Activated CD4-positive, alpha-beta T cell treated with anti-CD3 and anti-CD28 coated beads, Interleukin-2, amount 10 ng/mL, durations not matched to agents 24 days and 14 days (primary cell): ENCODE data around the gene MED13L. TPM values are rescaled to one million over a fixed set of nuclear protein-coding genes. Genes with fewer than 3 reads are reported as not detected.

Source experiments
- DNase-seq: peaks from one replicate; pipeline ENCODE4 v3.0.0; 2022
- H3K27ac Mint-ChIP-seq: one replicate; pipeline ENCODE4 v1.8.0; 2022; ENCODE audit warnings: mild to moderate bottlenecking, mixed read lengths
- H3K27me3 Mint-ChIP-seq: one replicate; pipeline ENCODE4 v1.8.0; 2022; ENCODE audit warnings: mixed read lengths
- H3K36me3 Mint-ChIP-seq: one replicate; pipeline ENCODE4 v1.8.0; 2022; ENCODE audit warnings: low read depth, mild to moderate bottlenecking, mixed read lengths
- H3K4me1 Mint-ChIP-seq: one replicate; pipeline ENCODE4 v1.8.0; 2021; ENCODE audit warnings: mixed read lengths
- H3K4me3 Mint-ChIP-seq: one replicate; pipeline ENCODE4 v1.8.0; 2022; ENCODE audit warnings: mild to moderate bottlenecking, moderate library complexity, mixed read lengths
- H3K9me3 Mint-ChIP-seq: one replicate; pipeline ENCODE4 v1.8.0; 2021; ENCODE audit warnings: mixed read lengths
- intact Hi-C: fragments of 100-400 bp; cut with micrococcal nuclease; formaldehyde crosslinking; loops from one replicate; pipeline ENCODE4 v1.15.1; 2023
- total RNA-seq: library from RNA; stranded (reverse); gene quantifications from 2 replicates; pipeline ENCODE4 v1.2.3, GENCODE V29; 2022

The MED13L gene
- total RNA-seq, 1 donor from 2014 or later = 62.9 TPM

GRCh38 chr12:115957686-115958290 lies 319.7 kb downstream of the MED13L start:
- H3K27me3 Mint-ChIP-seq = no peaks in the 10 kb centered on the region
- no peaks in the 10 kb centered on the region for H3K9me3 Mint-ChIP-seq
- H3K36me3 Mint-ChIP-seq = peaks cover 25% of the 10 kb centered on the region

GRCh38 chr12:115956659-115957058 lies 320.8 kb downstream of the MED13L start:
- no peaks in the 10 kb centered on the region for H3K9me3 Mint-ChIP-seq
- DNase-seq = no peak
- H3K4me3 Mint-ChIP-seq = no peak overlapping the region
- H3K36me3 Mint-ChIP-seq = peaks cover 24% of the 10 kb centered on the region
- intact Hi-C loops = no loop called here
- H3K27ac Mint-ChIP-seq = no peak overlapping the region
- H3K27me3 Mint-ChIP-seq = no peaks in the 10 kb centered on the region
- peaks cover 19% of the 10 kb centered on the region for H3K4me1 Mint-ChIP-seq

More at GRCh38 chr12:115957686-115958290, 319.7 kb downstream of the MED13L start:
- Mint-ChIP-seq H3K4me3 (no peak overlapping the region), H3K27ac (peak overlapping the region; percentile 11), H3K4me1 (peaks cover 19% of the 10 kb centered on the region)
- peak; percentile 41 for DNase-seq
- intact Hi-C loops = no loop called here

GRCh38 chr12:115956236-115956635 lies 321.3 kb downstream of the MED13L start:
- Mint-ChIP-seq H3K9me3 (no peaks in the 10 kb centered on the region), H3K27me3 (no peaks in the 10 kb centered on the region), H3K27ac (no peak overlapping the region), H3K4me1 (peaks cover 16% of the 10 kb centered on the region), H3K4me3 (no peak overlapping the region), H3K36me3 (peaks cover 21% of the 10 kb centered on the region)
- no peak for DNase-seq
- intact Hi-C loops = no loop called here

GRCh38 chr12:115953450-115953849 lies 324.0 kb downstream of the MED13L start:
- intact Hi-C loops = no loop called here
- no peaks in the 10 kb centered on the region for H3K27me3 Mint-ChIP-seq
- peaks cover 7% of the 10 kb centered on the region for H3K4me1 Mint-ChIP-seq
- no peak overlapping the region for H3K27ac Mint-ChIP-seq
- H3K4me3 Mint-ChIP-seq = no peak overlapping the region
- H3K9me3 Mint-ChIP-seq = no peaks in the 10 kb centered on the region
- peaks cover 10% of the 10 kb centered on the region for H3K36me3 Mint-ChIP-seq
- DNase-seq = no peak

DNA sequence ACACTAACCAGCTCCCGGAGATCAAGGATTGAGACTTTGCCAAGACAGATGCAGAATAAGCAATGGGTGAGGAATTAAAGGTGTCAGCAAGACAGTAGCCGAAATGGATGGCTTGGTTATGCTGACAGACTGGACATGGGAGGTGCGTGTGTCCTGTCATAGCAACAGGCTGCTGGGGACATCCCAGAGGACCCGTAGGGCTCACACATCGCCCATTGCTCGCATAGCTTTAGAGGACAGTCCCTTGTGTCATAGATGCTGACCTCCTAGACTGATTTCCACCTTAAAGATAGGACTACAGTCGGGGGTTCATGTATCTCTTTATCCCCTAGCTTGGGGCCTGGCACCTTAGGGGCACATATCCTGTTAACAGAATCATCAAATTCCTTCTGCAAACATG lies 324.5 kb downstream of the MED13L start:
- Mint-ChIP-seq H3K27me3 (no peaks in the 10 kb centered on the region), H3K4me1 (peaks cover 4% of the 10 kb centered on the region), H3K36me3 (peaks cover 6% of the 10 kb centered on the region), H3K27ac (no peak overlapping the region), H3K9me3 (no peaks in the 10 kb centered on the region), H3K4me3 (no peak overlapping the region)
- no peak for DNase-seq
- intact Hi-C loops = no loop called here

DNA sequence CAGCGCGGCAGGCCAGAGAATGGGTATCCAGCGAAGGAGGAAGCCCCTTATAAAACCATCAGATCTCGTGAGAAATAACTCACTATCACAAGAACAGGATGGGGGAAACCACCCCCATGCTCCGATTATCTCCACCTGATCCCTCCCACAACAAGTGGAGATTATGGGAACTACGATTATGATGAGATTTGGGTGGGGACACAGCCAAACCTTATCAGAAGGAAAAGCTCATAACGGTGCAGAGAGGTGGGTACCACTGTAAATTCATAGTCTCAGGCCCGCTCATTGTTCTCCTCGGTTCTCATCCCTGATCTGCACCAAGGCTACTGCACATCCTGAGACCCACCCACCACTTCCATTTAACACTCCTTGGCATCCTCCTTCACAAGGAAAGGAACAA lies 326.5 kb downstream of the MED13L start:
- Mint-ChIP-seq H3K4me3 (no peak overlapping the region), H3K36me3 (no peaks in the 10 kb centered on the region), H3K9me3 (no peaks in the 10 kb centered on the region), H3K4me1 (peaks cover 1% of the 10 kb centered on the region), H3K27ac (no peak overlapping the region), H3K27me3 (no peaks in the 10 kb centered on the region)
- no peak for DNase-seq
- intact Hi-C loops = no loop called here

GRCh38 chr12:115949675-115950074 lies 327.8 kb downstream of the MED13L start:
- H3K27me3 Mint-ChIP-seq = no peaks in the 10 kb centered on the region
- no peak overlapping the region for H3K27ac Mint-ChIP-seq
- intact Hi-C loops = no loop called here
- no peaks in the 10 kb centered on the region for H3K4me1 Mint-ChIP-seq
- H3K9me3 Mint-ChIP-seq = no peaks in the 10 kb centered on the region
- H3K36me3 Mint-ChIP-seq = no peaks in the 10 kb centered on the region
- no peak for DNase-seq
- no peak overlapping the region for H3K4me3 Mint-ChIP-seq

- no peaks in the 10 kb centered on the region for H3K9me3 Mint-ChIP-seq
- no peaks in the 10 kb centered on the region for H3K27me3 Mint-ChIP-seq
- H3K4me1 Mint-ChIP-seq = no peaks in the 10 kb centered on the region
- DNase-seq = peak; percentile 55
- H3K36me3 Mint-ChIP-seq = no peaks in the 10 kb centered on the region
- no peak overlapping the region for H3K27ac Mint-ChIP-seq
- no peak overlapping the region for H3K4me3 Mint-ChIP-seq
- intact Hi-C loops = no loop called here
These were observed 329.8 kb downstream of the MED13L start for GRCh38 chr12:115947696-115948062.

- H3K4me1 Mint-ChIP-seq = no peaks in the 10 kb centered on the region
- no peaks in the 10 kb centered on the region for H3K9me3 Mint-ChIP-seq
- no peak overlapping the region for H3K4me3 Mint-ChIP-seq
- H3K36me3 Mint-ChIP-seq = no peaks in the 10 kb centered on the region
- no peak for DNase-seq
- H3K27ac Mint-ChIP-seq = no peak overlapping the region
- intact Hi-C loops = no loop called here
- no peaks in the 10 kb centered on the region for H3K27me3 Mint-ChIP-seq
These were observed 330.4 kb downstream of the MED13L start for GRCh38 chr12:115946867-115947695.

- no peaks in the 10 kb centered on the region for H3K36me3 Mint-ChIP-seq
- H3K4me3 Mint-ChIP-seq = no peak overlapping the region
- H3K27ac Mint-ChIP-seq = no peak overlapping the region
- no peak for DNase-seq
- H3K9me3 Mint-ChIP-seq = no peaks in the 10 kb centered on the region
- no peaks in the 10 kb centered on the region for H3K4me1 Mint-ChIP-seq
- no peaks in the 10 kb centered on the region for H3K27me3 Mint-ChIP-seq
- intact Hi-C loops = no loop called here
These were observed 331.4 kb downstream of the MED13L start for GRCh38 chr12:115946092-115946491.

GRCh38 chr12:115945491-115945885 lies 332.0 kb downstream of the MED13L start:
- Mint-ChIP-seq H3K27ac (no peak overlapping the region), H3K4me3 (no peak overlapping the region), H3K36me3 (no peaks in the 10 kb centered on the region), H3K27me3 (no peaks in the 10 kb centered on the region), H3K4me1 (no peaks in the 10 kb centered on the region), H3K9me3 (no peaks in the 10 kb centered on the region)
- intact Hi-C loops = no loop called here
- no peak for DNase-seq

- Mint-ChIP-seq H3K9me3 (no peaks in the 10 kb centered on the region), H3K4me3 (no peak overlapping the region), H3K27ac (no peak overlapping the region), H3K27me3 (no peaks in the 10 kb centered on the region), H3K4me1 (no peaks in the 10 kb centered on the region), H3K36me3 (no peaks in the 10 kb centered on the region)
- intact Hi-C loops = no loop called here
- DNase-seq = no peak
These were observed 332.5 kb downstream of the MED13L start for GRCh38 chr12:115944837-115945490.

GRCh38 chr12:115944392-115944742 lies 333.1 kb downstream of the MED13L start:
- Mint-ChIP-seq H3K36me3 (no peaks in the 10 kb centered on the region), H3K9me3 (no peaks in the 10 kb centered on the region), H3K27ac (no peak overlapping the region), H3K4me3 (no peak overlapping the region), H3K4me1 (no peaks in the 10 kb centered on the region), H3K27me3 (no peaks in the 10 kb centered on the region)
- intact Hi-C loops = no loop called here
- no peak for DNase-seq

GRCh38 chr12:115943630-115944391 lies 333.7 kb downstream of the MED13L start:
- peaks cover 3% of the 10 kb centered on the region for H3K27me3 Mint-ChIP-seq
- H3K9me3 Mint-ChIP-seq = peaks cover 5% of the 10 kb centered on the region
- no peak overlapping the region for H3K27ac Mint-ChIP-seq
- no peak overlapping the region for H3K4me3 Mint-ChIP-seq
- no peaks in the 10 kb centered on the region for H3K36me3 Mint-ChIP-seq
- no peak for DNase-seq
- no peaks in the 10 kb centered on the region for H3K4me1 Mint-ChIP-seq
- intact Hi-C loops = no loop called here
